Measurements from ENCODE around the gene KPTN. TPM values are rescaled to one million over a fixed set of nuclear protein-coding genes. Genes with fewer than 3 reads are reported as not detected.

Gene KPTN
- total RNA-seq, 1 donor from 2014 or later: 3.2 TPM

DNA sequence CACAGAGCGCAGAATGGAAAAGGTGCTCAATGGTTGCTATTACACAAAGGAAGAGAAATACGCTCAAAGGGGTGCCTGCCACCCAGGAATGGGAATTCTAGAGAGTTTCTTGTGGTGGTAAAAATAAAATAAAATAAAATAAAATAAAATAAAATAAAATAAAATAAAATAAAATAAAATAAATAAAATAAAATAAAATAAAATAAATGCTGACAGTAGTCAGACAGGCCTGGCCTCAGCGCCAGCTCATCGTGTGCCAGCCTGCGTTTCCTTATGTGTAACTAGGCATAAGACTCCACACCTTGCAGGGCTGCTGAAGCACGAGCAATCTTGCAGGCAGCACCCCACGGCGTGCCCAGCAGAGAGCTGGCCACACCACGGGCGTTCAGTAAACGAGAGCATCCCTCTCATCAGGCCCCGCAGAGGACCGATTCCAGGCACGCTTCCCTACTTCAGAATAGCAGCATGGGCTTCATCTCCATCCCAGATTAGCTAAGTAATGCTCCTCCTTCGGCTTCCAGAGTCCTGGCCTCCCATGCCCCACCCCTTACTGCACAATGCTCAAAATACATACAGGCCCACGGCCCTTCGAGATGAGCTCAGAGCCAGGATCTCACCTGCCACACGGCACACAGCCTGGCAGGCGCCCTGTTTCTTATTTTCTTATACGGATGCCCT, 25.3 kb upstream of the KPTN start:
- DNase-seq (ENCODE audit: low read depth in 2 of 2): no peak

- no peak for DNase-seq (ENCODE audit: low read depth in 2 of 2)
Measured at GRCh38 chr19:47508721-47509120, 24.7 kb upstream of the KPTN start.

GRCh38 chr19:47507924-47508553, 24.0 kb upstream of the KPTN start:
- no peak for DNase-seq (ENCODE audit: low read depth in 2 of 2)

- DNase-seq (ENCODE audit: low read depth in 2 of 2): no peak
Measured at GRCh38 chr19:47507012-47507411, 23.0 kb upstream of the KPTN start.

- no peak for DNase-seq (ENCODE audit: low read depth in 2 of 2)
Measured at GRCh38 chr19:47506459-47506858, 22.4 kb upstream of the KPTN start.

- no peak for DNase-seq (ENCODE audit: low read depth in 2 of 2)
Measured at GRCh38 chr19:47505506-47505905, 21.5 kb upstream of the KPTN start.

DNA sequence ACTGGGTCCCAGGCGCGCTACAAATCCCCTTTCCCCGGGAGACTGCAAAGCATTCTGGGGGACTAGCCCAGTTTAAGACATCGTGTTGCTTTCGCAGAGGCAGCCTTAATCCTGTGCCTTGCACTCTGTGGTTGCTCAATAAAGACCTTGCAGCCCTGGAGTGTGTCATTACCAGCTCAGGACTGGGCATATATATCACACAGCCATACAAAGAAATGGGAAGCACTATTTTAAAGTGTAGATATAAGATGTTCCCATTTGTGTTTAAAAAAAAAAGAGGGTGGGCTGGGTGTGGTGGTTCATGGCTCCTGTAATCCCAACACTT, 19.8 kb upstream of the KPTN start:
- DNase-seq (ENCODE audit: low read depth in 2 of 2): no peak

DNA sequence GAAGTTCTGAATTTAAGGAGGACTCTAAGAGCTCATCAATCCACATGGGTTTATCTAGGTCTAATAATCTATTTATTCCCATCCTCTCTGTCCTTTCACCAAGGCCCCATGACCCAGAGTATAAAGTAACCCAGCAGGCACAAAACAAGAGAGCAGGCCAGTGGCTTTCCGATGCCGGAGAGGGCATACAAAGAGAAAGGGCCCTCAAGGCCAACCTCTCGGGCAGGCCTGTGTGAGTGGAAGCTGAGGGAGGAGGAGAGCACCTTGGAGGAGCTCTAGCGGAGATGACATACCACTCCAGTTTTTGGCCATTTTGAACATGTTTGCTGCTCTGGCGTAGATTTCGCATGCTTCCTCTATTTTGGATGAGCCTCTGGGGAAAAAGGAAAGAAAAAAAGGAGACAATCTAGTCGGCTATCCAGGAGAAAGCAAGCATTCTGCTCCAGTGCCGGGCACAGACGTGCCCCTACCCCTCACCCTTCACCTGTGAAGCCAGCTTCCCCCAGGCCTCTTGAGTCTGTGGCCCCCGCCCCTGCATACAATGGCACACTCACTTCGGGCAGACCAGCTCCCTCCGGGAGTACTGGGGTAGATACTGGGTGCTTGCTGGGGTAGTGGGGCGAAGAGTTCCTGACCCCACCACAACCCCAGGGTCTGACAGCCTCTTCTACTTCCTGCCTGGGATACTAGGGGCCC, 19.3 kb upstream of the KPTN start:
- DNase-seq (ENCODE audit: low read depth in 2 of 2): no peak

DNA sequence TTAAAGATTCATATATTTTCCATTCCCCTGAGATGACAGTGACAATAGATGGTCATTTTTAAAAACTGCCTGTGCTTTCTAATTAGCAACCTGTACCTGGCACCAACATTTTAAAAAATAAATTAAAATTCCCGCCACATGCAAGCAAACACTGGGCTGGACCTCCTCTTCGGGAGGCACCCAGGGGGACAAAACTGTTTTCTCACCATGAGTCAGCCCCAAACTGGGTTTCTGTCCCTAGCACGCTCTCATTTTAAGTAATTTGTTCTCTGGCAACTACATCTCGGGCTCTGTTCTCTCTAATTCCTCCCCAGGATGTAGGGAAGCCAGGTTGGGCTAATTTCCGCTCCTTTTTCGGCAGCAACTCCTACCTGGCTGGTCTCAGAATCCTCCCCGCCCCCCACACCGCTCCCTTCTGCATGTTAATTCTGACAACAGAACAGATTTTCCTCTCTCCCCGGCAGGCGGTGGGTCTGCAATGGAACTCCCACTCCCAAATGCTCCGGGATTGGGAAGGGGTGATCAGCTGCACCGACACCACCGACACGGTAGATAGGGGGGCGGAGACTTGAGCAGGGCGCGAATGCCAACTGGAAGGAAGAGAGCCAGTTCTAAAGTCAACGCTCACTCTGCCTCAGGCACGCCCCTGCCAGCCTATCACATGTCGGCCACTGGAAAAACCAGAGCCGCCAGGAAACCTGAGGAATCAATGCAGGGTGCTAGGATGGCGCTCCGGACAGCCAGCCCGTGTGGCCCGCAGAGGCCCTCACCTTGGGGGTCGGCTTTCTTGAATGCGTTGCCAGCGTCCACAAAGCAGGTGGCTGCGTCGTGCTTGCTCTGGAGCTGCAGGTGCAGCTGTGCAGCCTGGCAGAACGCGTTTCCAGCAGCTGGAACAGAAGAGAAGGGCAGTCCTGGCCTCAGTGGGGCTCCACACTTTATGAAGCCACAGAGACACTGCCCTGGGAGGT, 16.1 kb upstream of the KPTN start:
- no peak for DNase-seq (ENCODE audit: low read depth in 2 of 2)

DNA sequence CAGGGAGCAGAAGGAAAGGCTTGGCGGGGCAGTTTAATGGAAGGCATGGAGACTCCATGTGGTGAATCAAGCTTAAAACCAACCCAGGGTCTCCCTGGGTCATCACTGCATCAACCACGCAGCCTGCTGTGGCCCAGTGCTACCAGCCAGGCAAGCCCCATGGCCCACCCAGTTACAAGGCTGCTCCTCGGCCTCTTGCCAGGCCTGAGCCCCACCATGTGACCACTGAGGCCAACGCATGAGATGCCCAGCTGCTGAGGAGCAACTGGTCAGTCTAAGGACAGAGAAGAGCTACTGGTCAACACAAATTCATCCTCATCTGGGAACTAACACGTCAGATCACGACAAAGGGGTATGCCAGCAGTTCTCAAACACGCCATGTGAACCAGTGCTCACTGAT, 15.4 kb upstream of the KPTN start:
- DNase-seq (ENCODE audit: low read depth in 2 of 2): no peak

DNA sequence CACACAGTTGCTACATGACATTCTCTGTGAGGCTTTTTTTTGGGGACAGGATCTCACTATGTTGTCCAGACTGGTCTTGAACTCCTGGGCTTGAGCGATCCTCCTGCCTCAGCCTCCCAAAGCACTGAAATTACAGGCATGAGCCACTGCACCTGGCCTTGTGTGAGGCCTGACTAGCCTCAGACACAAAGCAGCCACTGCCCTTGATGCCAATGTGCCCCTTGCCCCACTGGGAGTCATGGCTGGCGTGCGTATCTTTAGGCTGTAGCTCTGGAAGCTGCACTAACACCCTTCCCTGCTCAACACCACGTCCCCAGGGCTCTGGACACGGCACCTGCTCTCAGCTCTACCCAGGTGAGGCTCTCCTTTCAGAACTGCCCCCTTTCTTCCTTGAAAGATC, 14.5 kb upstream of the KPTN start:
- DNase-seq (ENCODE audit: low read depth in 2 of 2): no peak

- no peak for DNase-seq (ENCODE audit: low read depth in 2 of 2)
Measured at GRCh38 chr19:47497821-47498520, 14.0 kb upstream of the KPTN start.

DNA sequence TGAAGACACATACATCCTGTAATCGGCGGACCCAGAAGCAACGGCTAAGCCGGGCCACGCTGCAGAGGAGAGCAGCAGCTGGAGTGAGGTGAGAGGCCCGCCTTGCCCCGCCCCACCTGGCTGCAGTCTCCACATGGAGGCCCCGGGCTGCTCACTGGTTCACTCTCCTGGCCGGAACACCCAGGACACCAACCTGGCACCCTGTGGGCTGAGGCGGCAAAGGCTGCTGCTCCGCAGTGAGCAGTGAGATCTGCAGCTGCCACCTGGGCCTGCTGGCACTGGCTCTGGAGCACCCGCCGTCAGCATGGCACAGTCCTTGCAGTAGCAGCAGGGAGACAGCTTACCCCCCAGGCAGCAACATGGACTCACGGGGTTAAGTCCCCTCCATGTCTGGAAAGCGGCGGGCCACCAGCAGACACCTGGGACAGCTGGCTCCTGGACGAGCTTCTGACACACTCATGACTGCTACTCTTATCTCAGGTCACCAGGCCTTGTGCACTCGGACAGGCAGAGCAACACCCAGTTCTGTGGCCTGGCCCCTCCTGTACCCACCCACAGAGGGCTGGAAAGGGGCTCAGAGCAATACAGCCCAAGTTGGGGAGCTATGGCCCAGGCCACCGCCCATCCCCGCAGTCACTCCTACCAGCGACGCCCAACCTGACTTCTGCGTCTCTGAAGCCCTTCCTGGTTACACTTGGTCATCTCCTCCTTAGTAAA, 13.2 kb upstream of the KPTN start:
- DNase-seq (ENCODE audit: low read depth in 2 of 2): no peak

- DNase-seq (ENCODE audit: low read depth in 2 of 2): no peak
Measured at GRCh38 chr19:47495478-47496372, 11.7 kb upstream of the KPTN start.

DNA sequence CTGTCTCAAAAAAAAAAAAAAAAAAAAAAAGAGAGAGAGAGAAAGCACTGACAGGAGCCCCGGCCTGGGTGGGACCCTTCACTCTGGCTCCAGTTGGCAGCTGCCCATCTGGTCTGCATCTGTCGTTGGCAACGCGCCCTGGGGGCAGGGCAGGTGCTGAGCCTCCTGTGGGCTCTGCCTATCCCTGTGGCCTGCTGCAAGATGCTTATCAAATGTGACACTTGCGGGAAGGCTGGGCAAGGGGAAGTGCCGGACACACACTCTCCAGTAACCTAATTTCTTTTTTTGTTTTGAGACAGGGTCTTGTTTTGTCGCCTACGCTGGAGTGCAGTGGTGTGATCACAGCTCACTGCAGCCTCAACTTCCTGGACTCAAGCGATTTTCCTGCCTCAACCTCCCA, 10.7 kb upstream of the KPTN start:
- no peak for DNase-seq (ENCODE audit: low read depth in 2 of 2)

GRCh38 chr19:47494211-47494547, 10.2 kb upstream of the KPTN start:
- no peak for DNase-seq (ENCODE audit: low read depth in 2 of 2)

GRCh38 chr19:47493378-47494210, 9.6 kb upstream of the KPTN start:
- no peak for DNase-seq (ENCODE audit: low read depth in 2 of 2)

DNA sequence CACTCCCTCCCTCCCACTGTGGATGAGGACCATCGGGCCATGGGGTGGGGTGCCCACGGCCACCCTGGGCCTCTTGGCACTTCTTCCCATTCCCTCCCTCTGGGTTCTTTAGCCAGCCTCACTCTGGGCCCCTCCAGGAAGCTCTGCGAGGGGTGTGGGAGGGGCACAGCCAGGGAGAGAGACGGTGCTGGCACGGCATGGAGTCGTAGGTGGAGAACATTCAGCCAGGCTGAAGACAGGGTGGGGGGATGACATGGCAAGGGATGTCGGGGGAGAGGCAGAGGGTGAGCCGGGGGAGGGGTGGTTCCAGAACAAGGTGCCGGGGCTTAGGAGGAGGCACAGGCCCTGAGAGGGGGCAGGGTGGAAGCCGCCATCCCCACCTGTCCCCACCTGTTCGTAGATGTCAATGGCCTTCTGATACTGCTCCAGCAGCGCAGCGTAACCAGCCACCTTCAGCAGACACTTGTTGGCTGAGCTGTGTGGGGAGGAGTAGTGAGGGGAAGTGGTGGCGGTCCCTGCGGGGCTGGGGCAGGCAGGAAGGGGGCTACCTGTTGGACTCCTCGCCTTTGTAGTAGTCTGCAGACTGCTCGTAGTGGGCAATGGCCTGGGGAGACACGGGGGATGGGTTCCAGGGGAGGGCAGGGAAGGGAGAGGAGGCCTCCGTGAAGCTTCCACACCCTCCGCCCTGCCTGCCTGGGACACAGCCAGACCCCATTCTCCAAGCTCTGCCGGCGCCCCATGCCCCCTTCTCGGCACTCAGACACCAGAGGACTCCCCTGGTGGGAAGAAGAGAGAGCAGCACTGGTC, 8.8 kb upstream of the KPTN start:
- DNase-seq (ENCODE audit: low read depth in 2 of 2): no peak
